CD4-positive, alpha-beta T cell treated with Interleukin-4 for 4 hours (primary cell): ENCODE measurements around the gene LIPG.

Experiments used
- DNase-seq: peaks from one replicate; pipeline ENCODE4 v3.0.0-alpha.2; 2020

Gene LIPG

DNA sequence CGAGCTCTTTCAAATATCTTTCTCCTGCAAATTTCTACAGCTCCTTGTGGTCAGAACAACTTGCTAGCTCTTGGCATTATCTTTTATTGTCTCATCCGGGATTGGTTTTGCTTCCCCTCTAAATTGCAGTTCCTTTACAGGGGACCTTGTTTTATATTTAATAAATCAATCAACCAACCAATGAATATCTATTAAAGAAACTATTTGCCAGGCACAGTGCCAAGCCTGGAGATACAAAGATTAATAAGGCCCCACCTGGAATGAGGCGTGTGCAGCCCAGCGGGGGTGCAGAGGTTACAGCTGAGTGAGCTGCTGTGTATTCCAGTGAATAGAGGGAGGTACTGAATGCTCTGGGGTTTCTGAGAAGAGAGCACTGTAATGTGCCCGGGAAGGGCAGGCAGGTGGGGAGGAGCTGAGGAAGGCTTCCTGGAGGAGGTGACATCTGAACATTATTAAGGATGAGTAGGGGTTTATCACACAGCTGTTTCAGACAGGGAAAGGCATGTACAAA, 51.8 kb downstream of the LIPG start:
- no peak for DNase-seq

GRCh38 chr18:49616618-49617328, 54.9 kb downstream of the LIPG start:
- no peak for DNase-seq

DNA sequence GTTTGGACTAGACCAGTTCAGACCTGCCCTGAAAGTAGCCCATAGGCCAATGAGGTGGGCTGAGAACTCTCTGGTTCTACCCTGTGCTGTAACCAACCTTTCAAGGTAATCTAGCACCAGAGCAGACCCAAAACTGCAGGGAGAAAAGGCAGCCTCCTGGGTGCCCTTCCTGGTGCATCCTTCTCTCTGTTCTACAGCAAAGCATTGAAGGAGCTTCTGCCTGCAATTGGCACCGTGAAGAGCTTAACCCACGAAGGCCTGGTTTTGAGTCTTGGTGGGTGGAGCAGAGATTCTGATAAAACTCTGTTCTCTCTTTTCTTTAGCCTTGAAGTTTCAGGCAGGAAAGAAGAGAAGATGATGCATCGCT, 55.5 kb downstream of the LIPG start:
- no peak for DNase-seq

DNA sequence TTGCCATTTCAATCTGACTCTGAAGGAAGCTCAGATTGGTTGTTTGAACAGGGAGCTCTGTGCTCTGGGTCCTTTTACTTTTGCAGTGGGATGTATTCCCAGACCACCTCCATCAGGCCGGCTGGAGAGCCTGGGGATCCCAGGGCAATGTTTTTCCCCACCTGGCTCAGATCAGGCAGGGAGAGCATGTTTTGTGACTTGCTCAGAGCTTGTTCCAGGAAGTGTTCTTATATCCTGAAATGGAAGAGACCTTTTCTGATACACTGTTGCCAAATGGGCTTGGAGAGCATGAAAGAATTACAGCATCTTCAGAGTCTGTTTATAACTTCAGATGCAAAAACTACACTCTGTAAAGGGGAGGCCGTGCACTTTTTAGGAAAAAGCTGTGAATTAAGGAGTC, 56.0 kb downstream of the LIPG start:
- DNase-seq: no peak

DNA sequence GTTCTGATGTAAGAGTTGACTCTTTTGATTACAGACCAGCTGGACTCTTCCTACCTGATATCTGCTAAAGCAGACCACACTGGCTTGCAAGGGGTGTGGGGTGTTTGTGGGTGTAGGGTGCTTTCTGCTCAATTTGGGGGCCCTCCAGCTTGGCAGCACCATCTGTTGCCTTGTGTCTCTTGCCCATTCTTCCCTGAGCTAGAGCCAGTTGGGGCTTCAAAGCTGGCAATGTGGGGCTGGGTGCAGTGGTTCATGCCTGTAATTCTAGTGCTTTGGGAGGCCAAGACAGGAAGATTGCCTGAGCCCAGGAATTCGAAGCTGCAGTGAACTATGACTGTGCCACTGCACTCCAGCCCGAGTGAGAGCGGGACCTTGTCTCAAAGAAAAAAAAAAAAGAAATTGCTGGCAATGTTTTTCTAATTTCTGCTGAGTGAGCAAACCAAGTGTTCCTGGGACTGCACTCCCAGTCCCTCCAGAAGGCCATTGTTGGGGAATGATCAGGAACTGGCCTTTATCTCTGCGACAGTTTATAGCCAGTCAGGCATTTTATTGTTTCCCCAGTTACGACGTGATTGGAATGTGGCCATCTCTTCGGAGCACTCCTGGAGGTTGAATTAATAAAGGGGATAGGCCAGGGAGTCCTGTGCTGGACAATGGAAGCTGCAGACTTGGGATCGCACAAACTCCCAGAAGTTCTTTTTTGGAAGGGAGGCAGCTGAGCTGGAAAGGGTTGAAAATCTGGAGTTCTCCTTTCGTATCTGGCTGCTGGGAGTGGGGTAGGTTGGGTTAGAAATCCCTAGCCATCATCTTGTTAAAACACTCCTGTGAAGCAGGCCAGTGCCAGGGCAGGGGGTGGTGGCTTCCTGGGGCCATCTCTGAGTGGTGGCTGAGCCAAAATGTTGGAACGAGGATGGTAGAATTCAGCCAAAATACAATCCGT, 57.2 kb downstream of the LIPG start:
- no peak for DNase-seq

GRCh38 chr18:49619801-49620200, 57.9 kb downstream of the LIPG start:
- no peak for DNase-seq

- DNase-seq: no peak
These were observed 59.4 kb downstream of the LIPG start for GRCh38 chr18:49621301-49621700.

- DNase-seq: no peak
These were observed 60.0 kb downstream of the LIPG start for GRCh38 chr18:49621717-49622351.

- DNase-seq: no peak
These were observed 61.7 kb downstream of the LIPG start for GRCh38 chr18:49623571-49623970.

DNA sequence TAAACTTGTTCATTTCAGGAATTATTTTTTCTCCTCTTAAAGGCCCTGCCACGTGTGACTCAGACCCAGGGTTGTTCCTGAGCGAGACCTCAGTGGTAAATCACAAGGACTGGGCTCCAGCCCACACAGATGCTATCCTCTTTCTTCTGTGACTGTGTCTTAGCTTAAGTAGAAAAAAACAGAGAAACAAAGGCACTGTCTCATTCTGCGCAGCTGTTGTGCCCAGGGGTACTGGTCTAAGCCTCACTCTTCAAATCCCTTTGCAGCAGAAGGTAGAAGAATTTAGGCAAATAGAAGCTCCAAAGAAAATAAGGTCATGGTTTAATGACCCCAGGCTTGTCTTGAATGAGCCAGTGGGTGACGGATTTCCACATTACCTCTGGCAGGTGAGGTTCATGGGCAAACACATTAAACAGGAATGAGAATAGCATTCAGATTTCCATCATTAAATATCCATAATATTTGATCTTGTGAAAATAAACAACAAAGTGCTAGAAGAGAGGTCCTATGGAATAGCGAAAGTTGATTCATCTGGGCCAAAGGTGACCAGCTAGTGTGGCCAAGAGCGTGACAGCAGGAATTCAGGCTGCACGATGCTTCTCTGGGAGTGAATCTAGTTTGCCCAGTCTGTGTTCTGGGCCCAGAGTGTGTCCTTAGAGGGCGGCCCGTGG, 63.3 kb downstream of the LIPG start:
- DNase-seq: no peak

DNA sequence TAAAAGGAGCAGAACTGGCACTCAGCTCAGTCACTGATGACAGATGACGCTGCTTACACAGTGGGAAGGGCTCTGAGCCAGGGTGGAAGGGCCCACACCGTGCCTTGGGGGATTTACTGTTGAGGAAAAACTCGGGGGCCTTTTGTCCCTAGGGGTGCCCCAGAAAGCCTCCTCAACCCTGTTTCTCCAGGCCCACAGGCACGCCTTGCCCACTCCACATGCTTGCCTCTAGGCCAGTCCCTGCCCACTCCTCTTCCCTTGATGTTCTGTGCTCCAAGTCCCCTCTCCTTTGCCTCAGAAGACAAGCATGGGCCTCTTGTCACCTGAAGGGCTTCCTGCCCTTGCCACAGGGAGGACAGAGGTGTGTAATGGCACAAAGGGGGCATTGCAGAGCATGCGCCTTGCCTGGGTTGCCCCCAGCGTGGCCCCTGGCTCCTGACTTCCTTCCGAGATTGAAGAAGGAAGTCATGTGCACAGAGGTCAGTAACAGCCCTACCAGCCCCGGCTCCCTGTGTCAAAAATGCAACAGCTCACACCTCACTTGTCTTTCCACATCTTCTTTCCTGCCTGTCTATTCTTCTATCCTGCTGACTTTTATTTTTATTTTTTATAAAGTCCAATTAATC, 65.1 kb downstream of the LIPG start:
- no peak for DNase-seq

DNA sequence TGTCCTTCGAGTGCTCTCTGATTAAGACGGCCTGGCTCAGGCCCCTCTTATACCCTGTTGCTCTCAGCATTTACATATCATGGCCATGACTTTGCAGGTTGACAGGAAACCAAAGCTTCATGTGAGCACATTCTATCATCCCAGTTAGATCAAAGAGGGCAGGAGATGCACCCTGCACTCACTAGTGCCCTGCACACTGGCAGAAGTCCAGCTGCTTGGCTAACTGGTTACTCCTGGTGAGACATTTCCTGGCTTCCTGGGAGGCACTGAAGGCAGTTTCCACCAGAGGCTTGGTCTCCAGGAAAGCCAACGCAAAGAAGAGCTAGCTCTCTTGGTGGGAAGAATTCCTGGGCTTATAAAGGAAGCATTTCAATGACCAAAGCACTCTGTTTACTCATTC, 66.3 kb downstream of the LIPG start:
- DNase-seq: no peak

- no peak for DNase-seq
These were observed 67.3 kb downstream of the LIPG start for GRCh38 chr18:49628881-49629795.

DNA sequence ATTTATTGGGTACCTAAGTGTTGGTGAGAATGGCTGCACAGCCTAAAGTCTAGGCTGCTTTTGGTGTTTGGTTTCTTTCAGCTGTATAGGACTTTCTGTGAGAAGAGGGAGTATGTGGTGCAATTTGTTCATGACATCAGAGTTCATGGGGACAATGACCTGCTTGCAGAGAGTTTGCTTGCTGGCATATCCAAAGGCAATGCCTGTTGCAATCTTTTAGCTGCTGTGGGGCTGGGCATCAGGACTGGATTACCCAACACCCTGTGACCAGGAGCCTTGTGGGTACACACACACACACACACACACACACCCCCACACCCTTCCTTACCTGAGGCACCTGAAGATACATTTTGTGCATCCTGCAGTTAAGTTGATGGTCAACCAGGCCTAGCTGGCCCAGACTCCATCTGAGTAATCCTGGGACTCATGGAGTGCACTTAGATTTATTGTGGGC, 68.4 kb downstream of the LIPG start:
- DNase-seq: no peak

- DNase-seq: no peak
These were observed 69.4 kb downstream of the LIPG start for GRCh38 chr18:49631146-49631866.

DNA sequence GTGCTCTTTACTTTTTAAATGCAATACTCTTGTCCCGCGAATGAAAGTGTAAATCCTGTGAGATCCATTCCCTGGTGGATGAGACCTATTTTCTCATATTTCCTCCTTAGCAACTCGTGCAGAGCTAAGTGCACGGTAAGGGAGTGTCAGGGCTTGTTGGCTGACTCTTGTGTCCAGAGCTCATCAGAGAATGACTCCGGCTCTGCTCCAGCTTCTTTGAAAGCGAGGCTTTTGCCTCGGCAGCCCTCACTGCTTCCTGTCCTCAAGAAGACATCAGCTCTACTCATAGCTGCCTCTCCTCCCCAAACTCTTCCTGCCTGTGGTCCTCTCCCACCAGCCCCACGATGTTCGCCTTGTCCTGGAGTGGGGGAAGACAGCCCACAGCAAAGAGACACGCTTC, 70.7 kb downstream of the LIPG start:
- no peak for DNase-seq

- no peak for DNase-seq
These were observed 76.4 kb downstream of the LIPG start for GRCh38 chr18:49638209-49638785.

DNA sequence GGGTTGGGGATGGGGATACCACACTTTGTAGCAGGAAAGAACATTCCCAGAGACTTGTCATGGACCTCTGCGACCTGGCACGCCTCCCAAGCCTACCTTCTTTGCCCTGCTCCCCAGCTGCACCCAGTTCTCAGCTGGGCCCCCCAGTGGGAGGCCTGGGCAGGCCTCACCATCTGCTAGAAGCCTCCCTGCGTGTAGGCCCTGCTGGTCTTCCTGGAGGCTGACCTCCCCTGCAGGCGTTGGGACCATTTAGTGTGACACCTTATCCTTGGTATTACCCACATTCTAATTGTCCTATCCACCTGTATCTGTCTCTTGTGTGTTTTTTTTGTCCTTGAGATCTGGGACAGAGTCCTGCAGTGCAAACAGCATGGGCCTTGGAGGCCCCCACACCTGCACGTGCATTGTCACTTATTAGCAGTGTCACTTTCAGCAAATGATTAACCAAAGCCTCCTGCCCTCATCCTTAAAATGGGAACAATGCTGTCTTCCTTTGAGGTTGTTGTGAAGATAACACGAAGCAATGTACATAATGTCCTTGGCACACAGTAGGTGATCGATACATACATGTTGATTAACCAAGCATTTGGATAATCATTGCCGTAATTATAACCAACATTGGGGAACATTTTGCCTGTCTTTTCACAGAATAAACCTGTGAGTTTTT, 77.2 kb downstream of the LIPG start:
- DNase-seq: no peak

GRCh38 chr18:49639643-49640391, 78.0 kb downstream of the LIPG start:
- DNase-seq: no peak
